22Rv1 (cell line): ENCODE results near the gene SWI5.

Experiments used
- ZFX ChIP-seq: fragments of 450-650 bp; IDR thresholded peaks from 2 replicates; pipeline ENCODE4 v1.6.1; 2017; ENCODE audit warnings: antibody characterized with exemption, borderline replicate concordance
- TF ChIP-seq, protein P1 (sequence below): fragments of 450-650 bp; IDR thresholded peaks from 2 replicates; pipeline ENCODE4 v1.5.1; 2017; ENCODE audit warnings: mild to moderate bottlenecking

DNA sequence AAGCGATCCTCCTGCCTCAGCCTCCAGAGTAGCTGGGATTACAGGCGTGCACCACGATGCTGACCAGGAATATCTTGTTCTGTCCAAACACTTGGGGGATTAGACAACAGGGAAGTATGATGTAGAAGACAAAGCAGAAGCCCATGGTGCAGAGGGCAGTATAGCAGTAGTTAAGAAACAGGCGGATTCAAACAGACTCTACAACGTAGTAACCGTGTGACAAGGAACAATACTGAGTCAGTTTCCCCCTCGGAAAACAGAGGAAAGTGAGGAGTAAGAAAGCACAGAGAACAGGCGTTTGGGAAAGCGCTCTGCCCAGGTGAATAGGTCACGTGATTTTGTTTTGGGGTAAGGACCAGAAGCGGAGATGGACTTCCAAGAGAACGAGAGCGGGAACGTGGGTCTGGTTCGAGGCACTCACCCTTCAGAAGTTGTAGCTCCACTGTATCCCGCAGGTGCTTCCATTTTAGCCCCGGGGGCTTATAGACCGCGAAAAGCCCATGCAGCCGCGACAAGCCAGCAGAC is 45.9 kb downstream of the SWI5 start:
- TF ChIP-seq, protein P1, sequence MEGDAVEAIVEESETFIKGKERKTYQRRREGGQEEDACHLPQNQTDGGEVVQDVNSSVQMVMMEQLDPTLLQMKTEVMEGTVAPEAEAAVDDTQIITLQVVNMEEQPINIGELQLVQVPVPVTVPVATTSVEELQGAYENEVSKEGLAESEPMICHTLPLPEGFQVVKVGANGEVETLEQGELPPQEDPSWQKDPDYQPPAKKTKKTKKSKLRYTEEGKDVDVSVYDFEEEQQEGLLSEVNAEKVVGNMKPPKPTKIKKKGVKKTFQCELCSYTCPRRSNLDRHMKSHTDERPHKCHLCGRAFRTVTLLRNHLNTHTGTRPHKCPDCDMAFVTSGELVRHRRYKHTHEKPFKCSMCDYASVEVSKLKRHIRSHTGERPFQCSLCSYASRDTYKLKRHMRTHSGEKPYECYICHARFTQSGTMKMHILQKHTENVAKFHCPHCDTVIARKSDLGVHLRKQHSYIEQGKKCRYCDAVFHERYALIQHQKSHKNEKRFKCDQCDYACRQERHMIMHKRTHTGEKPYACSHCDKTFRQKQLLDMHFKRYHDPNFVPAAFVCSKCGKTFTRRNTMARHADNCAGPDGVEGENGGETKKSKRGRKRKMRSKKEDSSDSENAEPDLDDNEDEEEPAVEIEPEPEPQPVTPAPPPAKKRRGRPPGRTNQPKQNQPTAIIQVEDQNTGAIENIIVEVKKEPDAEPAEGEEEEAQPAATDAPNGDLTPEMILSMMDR, result no peak
- no peak for TF ChIP-seq ZFX
